GM21360 (cell line): ENCODE results near the gene ATP10D.
"Not testable (repeated sequence)": the region's sequence is repeated elsewhere in the genome, so short reads cannot be mapped to it uniquely, and the experiment has no call there.

Source experiments
- ATAC-seq: cut with Tn5 transposase; IDR thresholded peaks from one replicate; pipeline ENCODE4 v1.9.1; 2021; ENCODE audit warnings: mild to moderate bottlenecking, moderate library complexity; ENCODE audit not compliant: unreplicated experiment

The ATP10D gene

DNA sequence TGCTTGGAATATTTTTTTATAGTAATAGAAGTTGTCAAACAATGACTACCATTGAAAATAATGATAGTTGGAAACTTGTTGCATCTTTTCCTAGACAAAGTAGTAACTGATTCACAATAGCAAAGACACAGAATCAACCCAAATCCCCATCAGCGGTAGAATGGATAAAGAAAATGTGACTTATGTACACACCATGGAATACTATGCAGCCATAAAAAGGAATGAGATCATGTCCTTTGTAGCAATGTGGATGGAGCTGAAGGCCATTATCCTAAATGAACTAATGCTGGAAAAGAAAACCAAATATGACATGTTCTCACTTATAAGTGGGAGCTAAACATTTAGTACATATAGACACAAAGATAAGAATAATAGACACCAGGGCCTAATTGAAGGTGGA lies 49.7 kb downstream of the ATP10D start:
- no peak for ATAC-seq

GRCh38 chr4:47535567-47536147 lies 50.6 kb downstream of the ATP10D start:
- ATAC-seq: no peak

- no peak for ATAC-seq
Measured at GRCh38 chr4:47536966-47537365, 51.9 kb downstream of the ATP10D start.

GRCh38 chr4:47538111-47538824 lies 53.2 kb downstream of the ATP10D start:
- no peak for ATAC-seq

DNA sequence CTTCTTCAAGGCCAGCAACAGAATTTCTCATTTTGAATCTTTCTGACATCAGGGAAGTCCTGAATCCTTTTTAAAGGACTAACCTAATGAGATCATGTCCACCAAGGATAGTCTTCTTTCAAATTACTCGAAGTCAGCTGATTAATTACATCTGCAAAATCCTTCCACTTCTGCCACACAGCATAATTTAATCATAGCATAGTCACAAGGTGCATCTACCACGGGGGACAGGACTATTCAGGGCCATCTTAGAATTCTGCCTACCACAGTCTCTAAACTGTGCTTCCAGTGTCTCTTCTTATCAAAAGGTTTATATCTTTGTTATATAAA lies 53.7 kb downstream of the ATP10D start:
- ATAC-seq: no peak

DNA sequence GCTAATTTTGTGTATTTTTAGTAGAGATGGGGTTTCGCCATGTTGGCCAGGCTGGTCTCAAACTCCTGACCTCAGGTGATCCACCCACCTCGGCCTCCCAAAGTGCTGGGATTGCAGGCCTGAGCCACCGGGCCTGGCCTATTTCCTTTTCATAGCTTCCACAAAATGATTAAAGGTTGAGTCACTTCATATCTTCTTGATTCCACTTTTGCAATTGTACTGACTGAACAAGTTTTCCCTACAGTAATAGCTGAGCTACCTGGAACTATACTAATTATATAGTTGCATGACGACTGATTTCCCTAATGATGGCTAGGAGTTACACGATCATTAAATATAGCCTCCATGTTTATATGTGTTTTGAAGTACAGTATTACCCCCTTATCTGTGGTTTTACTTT lies 57.6 kb downstream of the ATP10D start:
- not testable (repeated sequence) for ATAC-seq

DNA sequence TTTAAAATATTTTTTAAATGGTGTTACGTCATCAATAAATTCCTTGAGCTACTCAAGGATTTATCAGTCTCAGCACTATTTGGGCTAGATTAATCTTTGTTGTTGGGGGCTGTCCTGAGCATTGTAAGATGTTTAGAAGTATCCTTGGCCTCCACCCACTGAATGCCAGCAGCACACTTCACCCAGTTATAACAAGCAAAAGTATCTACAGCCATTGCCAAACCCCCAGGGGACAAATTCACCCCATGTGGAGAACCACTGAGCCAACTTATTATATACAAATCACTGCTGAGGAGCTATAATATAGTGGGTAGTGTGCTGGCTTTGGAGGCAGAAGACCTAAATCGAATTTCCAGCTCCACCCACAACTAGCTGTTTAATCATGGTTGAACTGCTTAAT lies 58.3 kb downstream of the ATP10D start:
- ATAC-seq: no peak

DNA sequence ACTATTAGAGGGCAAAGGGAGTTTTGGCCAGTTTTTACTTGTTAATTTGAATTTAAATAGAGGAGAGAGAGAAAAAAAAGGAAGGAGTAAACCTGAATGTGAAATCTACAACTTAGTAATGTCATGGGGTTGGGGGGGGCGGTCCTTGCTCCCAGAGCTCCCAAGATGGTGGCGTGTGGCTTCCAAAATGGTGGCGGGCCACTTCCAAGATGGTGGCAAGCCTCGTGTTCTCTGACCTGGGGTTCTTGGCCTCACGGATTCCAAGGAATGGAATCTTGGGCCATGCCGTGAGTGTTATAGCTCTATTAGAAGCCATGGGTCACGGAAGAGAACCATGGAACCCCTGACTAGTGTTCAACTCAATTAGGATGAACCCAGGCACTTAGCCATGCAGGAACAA lies 65.3 kb downstream of the ATP10D start:
- not testable (repeated sequence) for ATAC-seq

DNA sequence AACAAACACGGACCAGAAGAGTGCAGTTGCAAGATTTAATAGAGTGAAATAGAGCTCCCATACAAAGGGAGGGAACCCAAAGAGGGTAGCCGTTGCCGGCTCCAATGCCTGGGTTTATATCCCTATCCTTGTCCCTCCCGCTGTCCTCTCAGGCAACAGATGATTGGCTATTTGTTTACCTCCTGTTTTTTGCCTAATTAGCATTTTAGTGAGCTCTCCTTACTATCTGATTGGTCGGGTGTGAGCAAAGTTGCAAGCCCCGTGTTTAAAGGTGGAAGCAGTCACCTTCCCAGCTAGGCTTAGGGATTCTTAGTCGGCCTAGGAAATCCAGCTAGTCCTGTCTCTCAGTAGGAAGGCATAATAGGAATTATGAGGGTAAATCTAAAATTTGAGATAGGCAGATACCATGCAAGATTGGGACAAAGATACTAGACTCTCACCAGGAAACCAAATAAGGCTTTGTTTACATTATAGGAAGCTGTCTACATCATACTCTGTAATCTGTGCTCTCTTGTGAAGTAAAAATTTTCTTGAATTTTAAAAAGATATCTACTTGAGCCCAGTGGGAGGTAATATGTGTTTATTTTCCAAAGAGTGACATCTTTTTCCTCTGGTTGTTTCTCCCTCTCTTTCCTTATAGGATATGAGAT lies 65.9 kb downstream of the ATP10D start:
- no peak for ATAC-seq

DNA sequence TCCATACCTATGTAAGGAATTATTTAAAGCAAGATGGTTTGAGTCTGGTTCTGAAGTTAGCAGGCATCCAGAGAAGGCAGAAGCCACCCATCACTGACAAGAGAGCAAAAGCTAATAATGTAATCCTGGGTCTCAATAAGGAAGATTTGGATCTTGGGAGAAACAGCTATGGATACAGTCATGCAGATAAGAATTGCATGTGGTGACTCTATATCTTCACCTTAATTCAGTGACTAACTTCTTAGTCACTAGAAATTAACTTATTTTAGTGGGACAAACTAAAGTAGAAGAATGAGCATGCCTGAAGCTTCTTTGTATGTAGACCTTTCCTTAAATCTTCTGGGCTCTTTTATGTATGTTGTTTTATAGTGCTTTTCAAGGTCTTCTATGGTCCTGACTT lies 66.6 kb downstream of the ATP10D start:
- ATAC-seq: no peak

- no peak for ATAC-seq
Measured at GRCh38 chr4:47553329-47554125, 68.5 kb downstream of the ATP10D start.

DNA sequence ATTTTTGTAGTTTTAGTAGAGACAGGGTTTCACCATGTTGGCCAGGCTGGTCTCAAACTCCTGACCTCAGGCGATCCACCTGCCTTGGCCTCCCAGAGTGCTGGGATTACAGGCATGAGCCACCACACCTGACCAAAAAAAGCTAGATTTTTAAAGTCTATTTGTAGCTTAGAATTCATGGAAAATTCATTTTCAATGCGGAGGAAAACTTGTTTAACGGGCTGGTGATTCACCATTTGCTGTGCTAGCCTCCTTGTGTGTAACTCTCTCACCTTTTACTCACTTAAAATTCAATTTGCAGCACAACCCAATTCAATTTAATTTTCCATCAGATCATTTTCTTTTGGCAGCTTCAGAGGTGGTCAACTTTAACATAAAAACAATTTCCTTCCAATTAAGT lies 70.8 kb downstream of the ATP10D start:
- not testable (repeated sequence) for ATAC-seq

DNA sequence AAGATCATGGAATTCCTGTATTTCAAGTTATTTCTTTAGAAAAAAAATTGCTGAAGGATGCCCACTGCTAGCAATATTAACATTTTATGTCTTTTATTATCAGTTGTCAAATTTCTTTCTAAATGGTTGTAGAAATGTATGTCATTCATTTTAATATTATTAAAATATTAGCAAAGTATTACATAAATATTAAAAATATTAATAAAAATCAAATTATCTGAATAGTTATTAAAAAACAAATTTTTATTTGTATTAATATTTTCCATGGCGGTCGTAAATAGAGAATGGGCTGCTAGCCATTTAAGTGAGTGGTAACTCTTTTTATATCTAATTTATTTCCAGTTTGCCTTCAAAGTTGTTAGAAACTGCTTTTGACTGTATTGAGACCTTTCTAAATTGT lies 72.2 kb downstream of the ATP10D start:
- no peak for ATAC-seq

DNA sequence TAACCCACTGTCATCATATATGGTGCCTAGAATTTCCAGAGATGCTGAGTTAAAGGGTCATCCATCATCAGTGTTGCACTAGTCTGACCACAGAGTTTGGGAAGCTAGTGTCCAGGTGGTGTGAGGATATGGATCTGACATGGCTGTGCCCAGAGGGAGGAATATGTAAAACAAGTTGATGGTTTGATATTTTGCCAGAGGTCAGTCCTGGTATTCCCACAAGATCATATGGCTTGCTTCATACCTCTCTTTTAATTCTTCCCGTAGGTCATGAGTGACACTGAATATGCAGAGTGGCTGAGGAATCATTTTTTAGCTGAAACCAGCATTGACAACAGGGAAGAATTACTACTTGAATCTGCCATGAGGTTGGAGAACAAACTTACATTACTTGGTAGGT lies 75.6 kb downstream of the ATP10D start:
- no peak for ATAC-seq

GRCh38 chr4:47561331-47561730 lies 76.3 kb downstream of the ATP10D start:
- ATAC-seq: no peak

DNA sequence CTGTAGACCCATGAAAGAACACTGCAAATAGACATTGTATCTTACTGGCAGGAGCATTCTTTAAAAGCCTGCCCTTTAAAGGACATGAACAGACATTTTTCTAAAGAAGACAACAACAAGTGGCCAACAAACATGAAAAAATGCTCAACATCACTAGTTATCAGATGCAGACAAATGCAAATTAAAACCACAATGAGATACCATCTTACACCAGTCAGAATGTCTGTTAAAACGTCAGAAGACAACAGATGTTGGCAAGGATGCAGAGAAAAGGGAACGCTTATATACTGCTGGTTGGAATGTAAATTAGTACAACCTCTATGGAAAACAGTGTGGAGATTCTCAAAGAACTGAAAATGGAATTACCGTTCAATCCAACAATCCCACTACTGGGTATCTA lies 77.2 kb downstream of the ATP10D start:
- ATAC-seq: no peak

GRCh38 chr4:47566566-47566965 lies 81.5 kb downstream of the ATP10D start:
- ATAC-seq: no peak

GRCh38 chr4:47566969-47567368 lies 81.9 kb downstream of the ATP10D start:
- ATAC-seq: no peak

DNA sequence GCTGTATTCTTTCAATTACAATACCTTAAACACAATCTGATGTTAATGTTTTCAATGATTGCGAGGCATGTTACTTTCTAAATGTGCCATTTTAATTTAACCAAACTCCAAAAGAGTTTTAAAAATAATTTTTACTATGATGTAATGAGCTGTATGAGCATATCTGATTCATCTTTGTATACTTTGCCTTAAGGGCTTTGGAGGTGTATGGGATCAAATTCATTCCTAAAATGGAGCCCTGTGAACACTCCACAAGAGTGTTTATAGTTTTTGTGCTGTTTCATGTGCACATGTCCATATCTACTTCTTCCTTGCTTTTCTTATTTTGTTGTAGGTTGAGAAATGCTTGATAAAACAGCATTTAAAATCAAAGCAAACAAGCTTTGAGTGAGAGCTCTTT lies 82.4 kb downstream of the ATP10D start:
- ATAC-seq: no peak

GRCh38 chr4:47570816-47571215 lies 85.7 kb downstream of the ATP10D start:
- ATAC-seq: no peak

DNA sequence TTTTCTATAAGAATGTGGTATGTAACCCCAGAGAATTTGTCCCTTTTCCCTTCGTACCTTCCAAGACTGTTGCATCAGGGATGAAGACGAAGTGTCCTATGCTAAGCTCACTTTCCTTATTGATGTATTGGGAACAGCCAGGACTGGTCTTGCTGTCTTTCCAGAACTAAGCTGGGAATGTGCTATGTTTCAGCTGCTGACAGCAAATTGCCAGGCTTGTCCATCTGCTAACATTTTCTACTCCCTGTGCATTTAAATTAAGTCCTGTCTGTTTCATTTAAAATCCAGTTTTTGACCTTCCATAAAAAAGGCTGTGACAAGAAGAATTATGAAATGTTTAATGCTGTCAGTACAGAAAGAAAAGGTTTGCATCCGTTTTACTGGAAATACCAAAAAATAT lies 87.9 kb downstream of the ATP10D start:
- no peak for ATAC-seq
